ENCODE measurements around the gene IFI27.
"Not testable (repeated sequence)": the region's sequence is repeated elsewhere in the genome, so short reads cannot be mapped to it uniquely, and the experiment has no call there.

IFI27 gene

GRCh38 chr14:94126800-94127199 is 16.3 kb downstream of the IFI27 start:
- no peak for DNase-seq

GRCh38 chr14:94127330-94127729 is 16.8 kb downstream of the IFI27 start:
- no peak for DNase-seq

- no peak for DNase-seq
Observed at GRCh38 chr14:94128216-94128839, 17.8 kb downstream of the IFI27 start.

- DNase-seq = peak; percentile 74 to 86
Observed at GRCh38 chr14:94129111-94129757, 18.7 kb downstream of the IFI27 start, which contains the start of gene IFI27L2. Gene IFI27L2, minus strand, starts transcription at chr14:94129604. Its CDS starts 40 bp downstream, at chr14:94129564.

GRCh38 chr14:94129758-94130414 is 19.4 kb downstream of the IFI27 start:
- DNase-seq = peak; percentile 43 to 72

- DNase-seq = peak in 1 of 2 experiments; percentile 82
Observed at GRCh38 chr14:94132285-94132887, 21.9 kb downstream of the IFI27 start.

- DNase-seq = no peak
Observed at GRCh38 chr14:94135476-94135875, 24.9 kb downstream of the IFI27 start.

- DNase-seq = peak; percentile 61 to 71
Observed at GRCh38 chr14:94136575-94137331, 26.2 kb downstream of the IFI27 start.

- DNase-seq = no peak
Observed at GRCh38 chr14:94138251-94138650, 27.7 kb downstream of the IFI27 start.

GRCh38 chr14:94139006-94139405 is 28.5 kb downstream of the IFI27 start:
- DNase-seq = no peak

- DNase-seq = no peak
Observed at GRCh38 chr14:94139421-94139820, 28.9 kb downstream of the IFI27 start.

- DNase-seq = no peak
Observed at GRCh38 chr14:94142247-94142646, 31.7 kb downstream of the IFI27 start.

GRCh38 chr14:94142836-94143235 is 32.3 kb downstream of the IFI27 start:
- no peak for DNase-seq

GRCh38 chr14:94143239-94143638 is 32.7 kb downstream of the IFI27 start:
- peak in 1 of 2 experiments; percentile 7 for DNase-seq

- no peak for DNase-seq
Observed at GRCh38 chr14:94143711-94144110, 33.2 kb downstream of the IFI27 start.

- no peak for DNase-seq
Observed at GRCh38 chr14:94144765-94145164, 34.2 kb downstream of the IFI27 start.

GRCh38 chr14:94145902-94146527 is 35.5 kb downstream of the IFI27 start:
- no peak for DNase-seq

- DNase-seq = no peak
Observed at GRCh38 chr14:94152676-94153075, 42.1 kb downstream of the IFI27 start.

GRCh38 chr14:94153750-94154342 is 43.3 kb downstream of the IFI27 start:
- no peak for DNase-seq

- DNase-seq = not testable (repeated sequence)
Observed at GRCh38 chr14:94156143-94156542, 45.6 kb downstream of the IFI27 start.

GRCh38 chr14:94157197-94157596 is 46.7 kb downstream of the IFI27 start:
- no peak for DNase-seq
